ENCODE measurements around the gene SLC66A3. TPM values are rescaled to one million over a fixed set of nuclear protein-coding genes. Genes with fewer than 3 reads are reported as not detected.

The SLC66A3 gene
- total RNA-seq, 1 experiment from 2014 or later = 19.2 TPM

DNA sequence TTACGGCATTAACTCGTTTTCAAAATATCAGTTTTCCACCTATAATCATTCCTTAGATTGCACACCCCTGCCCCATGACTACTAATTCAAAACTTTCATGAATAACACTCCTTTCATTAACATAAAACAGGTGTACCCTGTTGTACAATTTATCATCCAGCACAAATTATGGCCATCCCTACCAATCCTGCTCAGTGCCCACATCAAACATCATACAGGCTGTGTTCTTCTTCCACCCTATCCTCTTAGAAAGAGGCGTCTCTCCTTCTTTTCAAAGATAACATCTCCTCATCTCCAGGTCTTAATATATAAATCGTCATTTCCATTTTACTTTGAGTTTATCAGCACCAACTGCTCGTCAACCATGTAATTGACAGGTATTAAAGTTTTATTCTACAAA, 67.6 kb downstream of the SLC66A3 start:
- DNase-seq (no peak), ATAC-seq (no peak)
- Histone ChIP-seq H3K36me3 (ENCODE audit: low read depth, low read length) (peaks cover 20% of the 10 kb centered on the region; the same call in 1 of the 2 replicates), H4K20me1 (ENCODE audit: low read length) (no peaks in the 10 kb centered on the region), H3K79me2 (ENCODE audit: low read length) (no peaks in the 10 kb centered on the region), H2AFZ (ENCODE audit: low read length) (no peak overlapping the region), H3F3A (ENCODE audit: low read length, unreplicated experiment) (no peaks in the 10 kb centered on the region), H3K4me3 (ENCODE audit: low read length) (no peak overlapping the region), H3K27me3 (ENCODE audit: low read length) (no peaks in the 10 kb centered on the region), H3K9me3 (ENCODE audit: low read length) (no peaks in the 10 kb centered on the region), H3K4me1 (ENCODE audit: insufficient read depth, low read length) (no peaks in the 10 kb centered on the region), H3K9ac (ENCODE audit: low read length) (no peak overlapping the region), H3K4me2 (ENCODE audit: low read length) (no peak overlapping the region), H3K27ac (ENCODE audit: low read length) (no peak overlapping the region), H3K9me2 (replicated peaks; ENCODE audit: low read length) (no peaks in the 10 kb centered on the region)
- TF ChIP-seq, protein P1, sequence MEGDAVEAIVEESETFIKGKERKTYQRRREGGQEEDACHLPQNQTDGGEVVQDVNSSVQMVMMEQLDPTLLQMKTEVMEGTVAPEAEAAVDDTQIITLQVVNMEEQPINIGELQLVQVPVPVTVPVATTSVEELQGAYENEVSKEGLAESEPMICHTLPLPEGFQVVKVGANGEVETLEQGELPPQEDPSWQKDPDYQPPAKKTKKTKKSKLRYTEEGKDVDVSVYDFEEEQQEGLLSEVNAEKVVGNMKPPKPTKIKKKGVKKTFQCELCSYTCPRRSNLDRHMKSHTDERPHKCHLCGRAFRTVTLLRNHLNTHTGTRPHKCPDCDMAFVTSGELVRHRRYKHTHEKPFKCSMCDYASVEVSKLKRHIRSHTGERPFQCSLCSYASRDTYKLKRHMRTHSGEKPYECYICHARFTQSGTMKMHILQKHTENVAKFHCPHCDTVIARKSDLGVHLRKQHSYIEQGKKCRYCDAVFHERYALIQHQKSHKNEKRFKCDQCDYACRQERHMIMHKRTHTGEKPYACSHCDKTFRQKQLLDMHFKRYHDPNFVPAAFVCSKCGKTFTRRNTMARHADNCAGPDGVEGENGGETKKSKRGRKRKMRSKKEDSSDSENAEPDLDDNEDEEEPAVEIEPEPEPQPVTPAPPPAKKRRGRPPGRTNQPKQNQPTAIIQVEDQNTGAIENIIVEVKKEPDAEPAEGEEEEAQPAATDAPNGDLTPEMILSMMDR (conservative IDR thresholded peaks at IDR 0.05; ENCODE audit: low read depth, low read length) = no peak
- TF ChIP-seq EZH2phosphoT487 (IDR thresholded peaks at IDR 0.05; ENCODE audit: borderline replicate concordance, low read length) = no peak
- intact Hi-C loops (cut with micrococcal nuclease) = no loop called here
- CTCF ChIA-PET = no interaction called here
- POLR2A ChIA-PET (ENCODE audit: unreplicated experiment) = interaction anchor here (0.8 kb wide), 1 partner anchor 34 kb away, joined by 4 read pairs; no protein-coding TSS in a partner anchor
- no TSS peak for BruUV-seq (replicated peaks)

DNA sequence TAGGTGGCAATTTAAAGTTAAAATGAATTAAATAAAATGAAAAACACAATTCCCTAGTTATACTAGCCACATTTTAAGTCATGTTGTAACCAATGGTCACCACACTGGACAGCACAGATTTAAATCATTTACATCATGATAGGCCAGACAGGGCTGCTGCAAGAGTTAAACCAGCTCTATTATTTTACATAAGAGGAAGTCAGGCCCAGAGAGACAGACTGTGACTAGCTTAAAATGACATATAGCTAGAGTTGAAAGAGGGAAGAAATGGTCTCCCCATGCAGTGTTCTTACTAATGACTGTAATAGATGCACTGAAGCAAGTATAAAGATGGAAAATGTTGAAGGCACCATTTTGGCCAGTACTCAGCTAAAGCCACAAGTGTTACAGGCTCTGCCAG, 69.6 kb downstream of the SLC66A3 start:
- H3K9me3 ChIP-seq (ENCODE audit: low read length) = no peaks in the 10 kb centered on the region
- H3K27ac ChIP-seq (ENCODE audit: low read length) = no peak overlapping the region
- peaks cover 18% of the 10 kb centered on the region; the same call in 1 of the 2 replicates for H3K36me3 ChIP-seq (ENCODE audit: low read depth, low read length)
- H3F3A ChIP-seq (ENCODE audit: low read length, unreplicated experiment) = no peaks in the 10 kb centered on the region
- TF ChIP-seq EZH2phosphoT487 (IDR thresholded peaks at IDR 0.05; ENCODE audit: borderline replicate concordance, low read length) (no peak), EZH2 (IDR thresholded peaks at IDR 0.05; ENCODE audit: low read length, unreplicated experiment) (no peak)
- TF ChIP-seq, protein P1 (conservative IDR thresholded peaks at IDR 0.05; ENCODE audit: low read depth, low read length) = no peak
- no peaks in the 10 kb centered on the region for H3K27me3 ChIP-seq (ENCODE audit: low read length)
- ChIA-PET POLR2A (ENCODE audit: unreplicated experiment) (no interaction called here), CTCF (no interaction called here)
- no peak overlapping the region for H3K4me3 ChIP-seq (ENCODE audit: low read length)
- DNase-seq (no peak), ATAC-seq (no peak)
- H3K9ac ChIP-seq (ENCODE audit: low read length) = no peak overlapping the region
- H3K9me2 ChIP-seq (replicated peaks; ENCODE audit: low read length) = no peaks in the 10 kb centered on the region
- no TSS peak for BruUV-seq (replicated peaks)
- H2AFZ ChIP-seq (ENCODE audit: low read length) = no peak overlapping the region
- no peaks in the 10 kb centered on the region for H4K20me1 ChIP-seq (ENCODE audit: low read length)
- intact Hi-C loops (cut with micrococcal nuclease) = no loop called here
- 0 out of 2 replicates have a peak, but pooled peaks cover 8% of the 10 kb centered on the region for H3K79me2 ChIP-seq (ENCODE audit: low read length)
- no peak overlapping the region for H3K4me2 ChIP-seq (ENCODE audit: low read length)
- H3K4me1 ChIP-seq (ENCODE audit: insufficient read depth, low read length) = no peaks in the 10 kb centered on the region

DNA sequence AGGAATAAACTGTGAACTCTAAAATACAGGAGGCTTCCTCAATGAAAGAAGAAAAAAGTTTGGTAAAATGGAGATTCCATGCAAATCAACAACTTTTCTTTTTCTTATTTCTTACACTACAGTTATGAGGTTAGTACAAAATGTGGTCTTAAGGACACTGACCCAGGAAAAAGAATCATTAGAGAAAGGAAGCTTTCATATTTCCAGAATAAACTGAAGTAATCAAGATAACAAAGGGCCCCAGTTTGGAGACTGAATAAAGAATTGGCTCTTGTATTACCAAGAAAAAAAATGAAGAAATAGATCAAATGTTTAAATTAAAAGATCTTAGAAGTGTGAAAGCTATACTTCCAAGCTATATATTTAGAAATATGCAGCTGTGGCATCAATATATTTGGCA, 72.3 kb downstream of the SLC66A3 start:
- H3K36me3 ChIP-seq (ENCODE audit: low read depth, low read length) = peaks cover 9% of the 10 kb centered on the region; the same call in 1 of the 2 replicates
- no peak overlapping the region for H3K9ac ChIP-seq (ENCODE audit: low read length)
- no peaks in the 10 kb centered on the region for H3K9me2 ChIP-seq (replicated peaks; ENCODE audit: low read length)
- ATAC-seq (no peak), DNase-seq (no peak)
- H3K79me2 ChIP-seq (ENCODE audit: low read length) = 0 out of 2 replicates have a peak, but pooled peaks cover 9% of the 10 kb centered on the region
- TF ChIP-seq EZH2phosphoT487 (IDR thresholded peaks at IDR 0.05; ENCODE audit: borderline replicate concordance, low read length) (no peak), EZH2 (IDR thresholded peaks at IDR 0.05; ENCODE audit: low read length, unreplicated experiment) (no peak)
- TF ChIP-seq, protein P1 (conservative IDR thresholded peaks at IDR 0.05; ENCODE audit: low read depth, low read length) = no peak
- H3K4me3 ChIP-seq (ENCODE audit: low read length) = no peak overlapping the region
- H3F3A ChIP-seq (ENCODE audit: low read length, unreplicated experiment) = no peaks in the 10 kb centered on the region
- CTCF ChIA-PET = no interaction called here
- no TSS peak for BruUV-seq (replicated peaks)
- no peak overlapping the region for H2AFZ ChIP-seq (ENCODE audit: low read length)
- no peaks in the 10 kb centered on the region for H4K20me1 ChIP-seq (ENCODE audit: low read length)
- POLR2A ChIA-PET (ENCODE audit: unreplicated experiment) = no interaction called here
- no peak overlapping the region for H3K27ac ChIP-seq (ENCODE audit: low read length)
- no peaks in the 10 kb centered on the region for H3K4me1 ChIP-seq (ENCODE audit: insufficient read depth, low read length)
- H3K9me3 ChIP-seq (ENCODE audit: low read length) = no peaks in the 10 kb centered on the region
- no peaks in the 10 kb centered on the region for H3K27me3 ChIP-seq (ENCODE audit: low read length)
- intact Hi-C loops (cut with micrococcal nuclease) = no loop called here
- no peak overlapping the region for H3K4me2 ChIP-seq (ENCODE audit: low read length)

Other genes with a start within 250 kb of the SLC66A3 start
- gene KCNF1, start 243.5 kb upstream of the SLC66A3 start, total RNA-seq (2014; rRNA removed) = 1.3 and 1.8 TPM in 2 replicates
- 35.3 and 40.7 TPM in 2 replicates for gene ROCK2, start 189.2 kb downstream of the SLC66A3 start, total RNA-seq (2014; rRNA removed)